ENCODE measurements around the gene SETD9. TPM values are rescaled to one million over a fixed set of nuclear protein-coding genes. Genes with fewer than 3 reads are reported as not detected.

Gene SETD9
- total RNA-seq, 2 experiments from 2014 or later: 7.4 to 8.2 TPM

GRCh38 chr5:56951126-56951945 is 41.9 kb downstream of the SETD9 start:
- H3K27me3 Mint-ChIP-seq: peaks cover 33% of the 10 kb centered on the region
- DNase-seq: peak; percentile 43
- H3K9me3 Mint-ChIP-seq (ENCODE audit: low read depth): no peaks in the 10 kb centered on the region
- peaks cover 2% of the 10 kb centered on the region for H3K36me3 Mint-ChIP-seq
- H3K27ac Mint-ChIP-seq: peak overlapping the region; percentile 83
- CTCF ChIA-PET: interaction anchor here (1.0 to 2.7 kb wide), 5 partner anchors 31 to 268 kb away, joined by 4 to 10 read pairs (median 6); partner anchors contain the start of gene SETD9
- peak; percentile 50 for ATAC-seq
- peaks cover 20% of the 10 kb centered on the region for H3K4me1 Mint-ChIP-seq
- H3K4me3 Mint-ChIP-seq: peak overlapping the region; percentile 93

- Mint-ChIP-seq H3K4me3 (peak within 1 kb of the TSS; percentile 93), H3K27me3 (peaks cover 38% of the 10 kb centered on the region), H3K27ac (peak within 1 kb of the TSS; percentile 83), H3K36me3 (no peaks in the 10 kb centered on the region), H3K4me1 (peaks cover 20% of the 10 kb centered on the region), H3K9me3 (ENCODE audit: low read depth) (no peaks in the 10 kb centered on the region)
- DNase-seq (peak; percentile 85), ATAC-seq (peak; percentile 95)
- CTCF ChIA-PET: no interaction called here
These were observed 42.7 kb downstream of the SETD9 start, which contains the start of gene MIER3 for GRCh38 chr5:56951946-56952691. Gene MIER3, minus strand, starts transcription at chr5:56952123. Its CDS starts 21 bp downstream, at chr5:56952102.

- no peaks in the 10 kb centered on the region for H3K9me3 Mint-ChIP-seq (ENCODE audit: low read depth)
- no peaks in the 10 kb centered on the region for H3K36me3 Mint-ChIP-seq
- CTCF ChIA-PET: interaction anchor here (0.7 to 0.9 kb wide), 2 partner anchors 54 to 184 kb away, joined by 3 read pairs; no protein-coding TSS in a partner anchor
- no peak for DNase-seq
- ATAC-seq: no peak
- H3K27ac Mint-ChIP-seq: no peak overlapping the region
- H3K27me3 Mint-ChIP-seq: peaks cover 53% of the 10 kb centered on the region
- H3K4me1 Mint-ChIP-seq: peaks cover 20% of the 10 kb centered on the region
- no peak overlapping the region for H3K4me3 Mint-ChIP-seq
These were observed 44.9 kb downstream of the SETD9 start for GRCh38 chr5:56954262-56954661.

GRCh38 chr5:56958595-56958994 is 49.2 kb downstream of the SETD9 start:
- DNase-seq (no peak), ATAC-seq (no peak)
- H3K27me3 Mint-ChIP-seq: peaks cover 80% of the 10 kb centered on the region
- no peaks in the 10 kb centered on the region for H3K36me3 Mint-ChIP-seq
- CTCF ChIA-PET: no interaction called here
- H3K9me3 Mint-ChIP-seq (ENCODE audit: low read depth): no peaks in the 10 kb centered on the region
- H3K27ac Mint-ChIP-seq: no peak overlapping the region
- H3K4me1 Mint-ChIP-seq: no peaks in the 10 kb centered on the region
- H3K4me3 Mint-ChIP-seq: no peak overlapping the region

- Mint-ChIP-seq H3K27ac (no peak overlapping the region), H3K36me3 (no peaks in the 10 kb centered on the region), H3K27me3 (peaks cover 77% of the 10 kb centered on the region), H3K9me3 (ENCODE audit: low read depth) (no peaks in the 10 kb centered on the region), H3K4me1 (no peaks in the 10 kb centered on the region), H3K4me3 (no peak overlapping the region)
- CTCF ChIA-PET: no interaction called here
- DNase-seq (no peak), ATAC-seq (no peak)
These were observed 49.9 kb downstream of the SETD9 start for GRCh38 chr5:56959326-56959725.

GRCh38 chr5:56961746-56962145 is 52.4 kb downstream of the SETD9 start:
- no peak overlapping the region for H3K27ac Mint-ChIP-seq
- ATAC-seq: no peak
- H3K4me3 Mint-ChIP-seq: no peak overlapping the region
- no peaks in the 10 kb centered on the region for H3K9me3 Mint-ChIP-seq (ENCODE audit: low read depth)
- no peaks in the 10 kb centered on the region for H3K4me1 Mint-ChIP-seq
- DNase-seq: no peak
- H3K27me3 Mint-ChIP-seq: peaks cover 74% of the 10 kb centered on the region
- CTCF ChIA-PET: no interaction called here
- no peaks in the 10 kb centered on the region for H3K36me3 Mint-ChIP-seq

- Mint-ChIP-seq H3K9me3 (ENCODE audit: low read depth) (no peaks in the 10 kb centered on the region), H3K4me1 (no peaks in the 10 kb centered on the region), H3K36me3 (no peaks in the 10 kb centered on the region), H3K27ac (no peak overlapping the region), H3K27me3 (peaks cover 74% of the 10 kb centered on the region), H3K4me3 (no peak overlapping the region)
- ATAC-seq: no peak
- no peak for DNase-seq
- CTCF ChIA-PET: no interaction called here
These were observed 52.9 kb downstream of the SETD9 start for GRCh38 chr5:56962286-56962685.

- DNase-seq (no peak), ATAC-seq (no peak)
- Mint-ChIP-seq H3K4me3 (no peak overlapping the region), H3K9me3 (ENCODE audit: low read depth) (no peaks in the 10 kb centered on the region), H3K27me3 (peaks cover 70% of the 10 kb centered on the region), H3K27ac (no peak overlapping the region), H3K36me3 (no peaks in the 10 kb centered on the region), H3K4me1 (no peaks in the 10 kb centered on the region)
- CTCF ChIA-PET: no interaction called here
These were observed 53.9 kb downstream of the SETD9 start for GRCh38 chr5:56963246-56963645.

GRCh38 chr5:56964173-56964572 is 54.8 kb downstream of the SETD9 start:
- Mint-ChIP-seq H3K4me1 (no peaks in the 10 kb centered on the region), H3K27ac (no peak overlapping the region), H3K27me3 (peaks cover 68% of the 10 kb centered on the region), H3K9me3 (ENCODE audit: low read depth) (no peaks in the 10 kb centered on the region), H3K36me3 (no peaks in the 10 kb centered on the region), H3K4me3 (no peak overlapping the region)
- ATAC-seq (no peak), DNase-seq (no peak)
- CTCF ChIA-PET: no interaction called here

Other genes starting within 250 kb of the SETD9 start
- 10 to 100 TPM; 20.1 to 20.9 TPM for gene MAP3K1, start 94.0 kb upstream of the SETD9 start, total RNA-seq
- 10 to 100 TPM; 23.9 to 24.8 TPM for gene MIER3, start 42.5 kb downstream of the SETD9 start, total RNA-seq